Measurements from ENCODE around the gene TERT. TPM values are rescaled to one million over a fixed set of nuclear protein-coding genes. Genes with fewer than 3 reads are reported as not detected.

TERT gene
- total RNA-seq, 4 donors from 2014 or later, result not detected

GRCh38 chr5:1205255-1206180 lies 89.3 kb downstream of the TERT start:
- 66 to 67% methylated on average over 1 to 8 of the region's 11 CpGs for WGBS, 2 donors (ENCODE audit: low coverage in 1 of 2)
- Histone ChIP-seq H3K4me3 (no peak overlapping the region), H3K36me3 (no peaks in the 10 kb centered on the region), H3K9me3 (no peaks in the 10 kb centered on the region), H3K27me3 (peaks cover 83% of the 10 kb centered on the region), H3K4me1 (no peaks in the 10 kb centered on the region), H3K27ac (no peak overlapping the region)
- TF ChIP-seq POLR2AphosphoS5 (IDR thresholded peaks at IDR 0.05) (no peak), EP300 (IDR thresholded peaks at IDR 0.05) (no peak), POLR2A (IDR thresholded peaks at IDR 0.05) (no peak), CTCF (IDR thresholded peaks at IDR 0.05) (no peak)
- no peak for ATAC-seq

DNA sequence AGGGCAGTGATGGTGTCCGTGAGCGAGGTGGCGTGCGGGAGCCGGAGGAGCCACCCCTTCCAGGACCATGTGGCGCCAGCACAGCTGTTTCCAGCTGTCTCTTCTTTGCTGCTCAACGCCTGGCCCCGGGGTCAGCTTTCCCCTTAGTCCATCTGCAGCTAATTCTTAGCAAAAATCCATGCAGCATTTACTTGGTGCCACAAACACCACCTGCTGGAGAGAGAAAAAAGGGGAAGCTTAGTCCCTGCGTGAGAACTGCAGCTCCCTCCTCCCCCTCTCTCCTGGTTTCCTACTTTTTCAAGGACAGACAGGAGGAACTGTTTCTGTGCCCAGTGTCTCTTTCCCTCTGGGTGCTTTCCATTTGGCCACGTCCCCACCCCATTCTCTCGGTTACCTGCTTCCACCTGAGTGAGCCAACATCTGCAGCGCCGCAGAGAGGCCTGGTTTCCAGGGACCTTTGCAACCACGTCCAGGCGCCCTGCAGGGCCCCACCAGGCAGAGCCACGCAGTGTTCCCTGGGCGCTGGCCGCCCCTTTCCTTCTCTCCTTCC lies 90.1 kb downstream of the TERT start:
- H3K27ac ChIP-seq, result no peak overlapping the region
- peaks cover 90% of the 10 kb centered on the region for H3K27me3 ChIP-seq
- H3K36me3 ChIP-seq, result no peaks in the 10 kb centered on the region
- no peak overlapping the region for H3K4me3 ChIP-seq
- H3K9me3 ChIP-seq, result no peaks in the 10 kb centered on the region
- WGBS, 2 donors (ENCODE audit: low coverage in 1 of 2), result 20% methylated on average over 1 of the region's 18 CpGs; no CpG with 5 or more reads in 1 of the 2 donors
- TF ChIP-seq CTCF (IDR thresholded peaks at IDR 0.05) (no peak), POLR2AphosphoS5 (IDR thresholded peaks at IDR 0.05) (no peak), EP300 (IDR thresholded peaks at IDR 0.05) (no peak), POLR2A (IDR thresholded peaks at IDR 0.05) (no peak)
- H3K4me1 ChIP-seq, result no peaks in the 10 kb centered on the region
- ATAC-seq, result no peak

- no peaks in the 10 kb centered on the region for H3K4me1 ChIP-seq
- no peaks in the 10 kb centered on the region for H3K9me3 ChIP-seq
- no peak for ATAC-seq
- H3K4me3 ChIP-seq, result no peak overlapping the region
- TF ChIP-seq POLR2A (IDR thresholded peaks at IDR 0.05), result no peak
- TF ChIP-seq CTCF (IDR thresholded peaks at IDR 0.05), result no peak
- no peak for TF ChIP-seq EP300 (IDR thresholded peaks at IDR 0.05)
- TF ChIP-seq POLR2AphosphoS5 (IDR thresholded peaks at IDR 0.05), result no peak
- no peaks in the 10 kb centered on the region for H3K36me3 ChIP-seq
- WGBS, 2 donors (ENCODE audit: low coverage in 1 of 2), result 90% methylated on average over 4 of the region's 25 CpGs; no CpG with 5 or more reads in 1 of the 2 donors
- H3K27me3 ChIP-seq, result peaks cover 91% of the 10 kb centered on the region
- H3K27ac ChIP-seq, result no peak overlapping the region
Observed at GRCh38 chr5:1203968-1204692, 90.7 kb downstream of the TERT start.

DNA sequence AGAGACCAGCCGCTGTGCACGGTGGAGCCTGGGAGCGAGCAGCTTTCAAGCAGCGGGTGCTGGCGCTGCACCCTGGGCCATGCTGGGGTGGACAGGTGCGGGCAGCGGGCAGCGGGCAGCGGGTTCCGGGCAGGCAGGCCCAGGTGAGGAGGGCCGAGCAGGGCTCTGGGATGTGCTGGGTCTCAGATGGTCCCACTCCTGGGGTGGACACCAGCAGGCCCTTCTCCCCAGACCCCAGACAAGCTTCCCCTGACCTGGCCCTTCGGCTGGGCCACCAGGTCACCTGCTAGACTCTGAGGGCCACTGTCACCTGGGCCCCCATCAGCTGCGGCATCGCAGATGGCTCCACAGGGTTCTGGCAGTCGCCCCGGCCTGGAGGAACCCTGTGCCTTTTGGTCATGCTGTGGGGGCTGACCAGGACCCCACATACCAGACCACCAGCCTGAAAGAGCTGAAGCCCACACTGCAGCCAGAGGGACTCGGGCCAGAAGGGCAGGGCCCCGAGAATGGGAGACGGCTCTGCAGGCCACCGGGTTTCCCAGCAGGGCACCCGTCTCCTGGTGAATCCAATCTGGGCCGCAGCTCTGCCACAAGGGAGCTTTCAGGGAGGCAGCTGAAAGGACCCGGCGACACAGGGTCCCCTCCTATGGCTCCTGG lies 91.4 kb downstream of the TERT start:
- Histone ChIP-seq H3K9me3 (no peaks in the 10 kb centered on the region), H3K4me1 (no peaks in the 10 kb centered on the region), H3K36me3 (no peaks in the 10 kb centered on the region), H3K27ac (no peak overlapping the region), H3K27me3 (peaks cover 86% of the 10 kb centered on the region), H3K4me3 (no peak overlapping the region)
- WGBS, 2 donors (ENCODE audit: low coverage in 1 of 2), result no CpG with 5 or more reads among the region's 24 CpGs
- no peak for ATAC-seq
- TF ChIP-seq CTCF (IDR thresholded peaks at IDR 0.05) (no peak), EP300 (IDR thresholded peaks at IDR 0.05) (no peak), POLR2A (IDR thresholded peaks at IDR 0.05) (no peak), POLR2AphosphoS5 (IDR thresholded peaks at IDR 0.05) (no peak)

Small RNA genes within 50 kb of the gene (small RNA-seq; reads per million reads assigned to genes)
- 0 reads per million in 4 donors for gene MIR4457

Other genes starting within 250 kb of the TERT start
- 10 to 100 TPM; 18.8 to 28.7 (median 24.5) TPM for gene SLC12A7, start 183.0 kb downstream of the TERT start, total RNA-seq
- gene SLC6A19, start 93.5 kb downstream of the TERT start, total RNA-seq, result not detected
- not detected for gene SLC6A18, start 69.7 kb downstream of the TERT start, total RNA-seq
- gene CLPTM1L, start 50.0 kb upstream of the TERT start, total RNA-seq, result 100 to 1,000 TPM in 1 of 4 donors, 10 to 100 TPM in 3; 83.9 to 131 (median 92.2) TPM
- gene SLC6A3, start 150.4 kb upstream of the TERT start, total RNA-seq, result not detected
- 10 to 100 TPM; 20.3 to 52.6 (median 31.8) TPM for gene LPCAT1, start 228.9 kb upstream of the TERT start, total RNA-seq

Measured in gastroesophageal sphincter (tissue), 4 donors.